ELR (cell line): ENCODE results near the gene CTNNBIP1.

Source experiments
- DNase-seq: peaks from one replicate; pipeline ENCODE4 v3.0.0-alpha.2; 2015; ENCODE audit warnings: low read depth

The CTNNBIP1 gene

GRCh38 chr1:9853249-9853595 lies 56.8 kb downstream of the CTNNBIP1 start:
- DNase-seq = no peak

- peak; percentile 66 for DNase-seq
Observed at GRCh38 chr1:9852410-9853248, 57.4 kb downstream of the CTNNBIP1 start.

GRCh38 chr1:9852004-9852403 lies 58.1 kb downstream of the CTNNBIP1 start:
- DNase-seq = no peak

GRCh38 chr1:9850442-9851162 lies 59.5 kb downstream of the CTNNBIP1 start:
- no peak for DNase-seq

GRCh38 chr1:9849691-9850441 lies 60.2 kb downstream of the CTNNBIP1 start:
- no peak for DNase-seq

- no peak for DNase-seq
Observed at GRCh38 chr1:9848022-9848421, 62.0 kb downstream of the CTNNBIP1 start.

GRCh38 chr1:9847269-9847668 lies 62.8 kb downstream of the CTNNBIP1 start:
- no peak for DNase-seq

GRCh38 chr1:9846611-9847171 lies 63.4 kb downstream of the CTNNBIP1 start:
- no peak for DNase-seq

GRCh38 chr1:9845914-9846313 lies 64.2 kb downstream of the CTNNBIP1 start:
- DNase-seq = no peak

GRCh38 chr1:9844756-9845155 lies 65.3 kb downstream of the CTNNBIP1 start:
- no peak for DNase-seq

- no peak for DNase-seq
Observed at GRCh38 chr1:9844106-9844505, 66.0 kb downstream of the CTNNBIP1 start.

- DNase-seq = no peak
Observed at GRCh38 chr1:9843576-9843945, 66.5 kb downstream of the CTNNBIP1 start.

GRCh38 chr1:9842781-9843575 lies 67.1 kb downstream of the CTNNBIP1 start:
- no peak for DNase-seq

- DNase-seq = no peak
Observed at GRCh38 chr1:9842073-9842711, 67.9 kb downstream of the CTNNBIP1 start.

- no peak for DNase-seq
Observed at GRCh38 chr1:9841460-9841859, 68.6 kb downstream of the CTNNBIP1 start.

GRCh38 chr1:9840176-9840575 lies 69.9 kb downstream of the CTNNBIP1 start:
- no peak for DNase-seq

- DNase-seq = no peak
Observed at GRCh38 chr1:9838946-9839345, 71.1 kb downstream of the CTNNBIP1 start.

GRCh38 chr1:9836632-9836960 lies 73.5 kb downstream of the CTNNBIP1 start:
- DNase-seq = no peak

GRCh38 chr1:9835758-9836631 lies 74.1 kb downstream of the CTNNBIP1 start:
- peak; percentile 17 for DNase-seq

GRCh38 chr1:9835404-9835757 lies 74.7 kb downstream of the CTNNBIP1 start:
- DNase-seq = no peak
